Upper lobe of left lung (tissue), 4 donors: ENCODE data around the gene COBL.

Experiments
- CTCF ChIP-seq, 6 experiments: fragments of 450-650 bp in 4 of 6; fragments of 200-600 bp in 2 of 6; sonication (generic) in 2 of 6; IDR thresholded peaks; one replicate each; pipeline ENCODE4 v1.5.1; 2016 to 2019; ENCODE audit warnings: antibody characterized with exemption in 6 of 6
- EP300 ChIP-seq, 4 donors: sonication (generic); formaldehyde crosslinking; IDR thresholded peaks; one replicate each; pipeline ENCODE4 v1.5.1; 2017; ENCODE audit warnings: antibody characterized with exemption in 4 of 4, control low read depth in 2 of 4
- POLR2A ChIP-seq, 4 donors: fragments of 450-650 bp; IDR thresholded peaks; one replicate each; pipeline ENCODE4 v1.5.1; 2016 to 2017; ENCODE audit warnings: antibody characterized with exemption in 4 of 4, mild to moderate bottlenecking in 2 of 4
- POLR2AphosphoS5 ChIP-seq, 2 donors: sonication (generic); formaldehyde crosslinking; IDR thresholded peaks; one replicate each; pipeline ENCODE4 v1.5.1; 2017; ENCODE audit warnings: antibody characterized with exemption in 2 of 2

DNA sequence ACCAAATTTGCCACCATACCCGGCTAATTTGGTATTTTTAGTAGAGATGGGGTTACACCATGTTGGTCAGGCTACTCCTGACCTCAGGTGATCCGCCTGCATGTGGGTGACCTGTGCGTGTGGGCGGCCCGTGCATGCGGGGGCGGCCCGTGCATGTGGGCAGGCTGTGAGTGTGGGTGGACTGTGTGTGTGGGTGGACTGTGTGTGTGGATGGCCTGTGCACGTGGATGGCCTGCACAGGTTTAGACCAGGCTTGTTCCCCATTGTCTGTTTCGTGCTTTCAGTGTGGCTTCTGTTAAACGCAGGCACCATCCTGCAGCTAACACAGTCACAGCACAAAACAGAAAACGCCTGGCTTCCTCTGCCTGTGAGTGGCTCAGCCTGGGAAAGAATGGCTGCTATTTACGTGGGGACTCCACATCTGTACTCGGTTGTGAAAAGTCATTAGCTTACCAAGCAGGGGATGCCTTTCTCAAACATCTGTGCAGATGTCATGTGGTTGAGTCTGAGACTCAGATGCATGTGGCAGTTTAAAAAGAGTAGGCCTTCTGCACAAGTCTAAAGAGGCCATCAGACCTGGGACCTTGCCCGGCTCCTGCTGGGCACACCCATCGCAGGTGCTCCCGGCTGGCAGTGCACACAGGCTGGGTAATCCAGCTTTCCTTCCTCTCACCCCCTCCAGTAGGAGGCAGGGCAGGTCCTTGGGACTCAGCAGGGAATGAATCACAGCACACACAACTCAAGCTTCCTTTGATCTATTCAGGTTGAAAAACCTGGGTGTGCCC, 91.6 kb downstream of the COBL start:
- TF ChIP-seq CTCF (IDR thresholded peaks at IDR 0.05) (peak in 4 of 6 experiments; percentile 27 to 51 (median 44)), POLR2A (IDR thresholded peaks at IDR 0.05) (no peak), EP300 (IDR thresholded peaks at IDR 0.05) (no peak), POLR2AphosphoS5 (IDR thresholded peaks at IDR 0.05) (no peak)
